K562 (cell line): ENCODE measurements around the gene OSBPL10.

Source experiments
- AFF4 ChIP-seq: sonication (generic); formaldehyde crosslinking; IDR thresholded peaks from 2 replicates; pipeline ENCODE4 v1.8.0; 2023; ENCODE audit warnings: mild to moderate bottlenecking, missing genetic modification reagents
- BRCA1 ChIP-seq, 2 experiments: fragments of 450-650 bp in 1 of 2; sonication (generic) in 1 of 2; formaldehyde crosslinking in 1 of 2; IDR thresholded peaks; 2 replicates each; pipeline versions ENCODE4 v1.5.0 to v1.6.1; 2017 to 2020; ENCODE audit warnings: mild to moderate bottlenecking in 1 of 2, missing genetic modification reagents in 1 of 2
- CTCF ChIP-seq, 3 experiments: IDR thresholded peaks in 2 of 3; conservative IDR thresholded peaks in 1 of 3; 2 replicates each; pipeline ENCODE4 v1.5.1; 2011 to 2012; ENCODE audit warnings: low read length in 3 of 3, mild to moderate bottlenecking in 3 of 3, control low read depth in 2 of 3, improper control_type of control experiment in 1 of 3, inconsistent platforms in 1 of 3, low read depth in 1 of 3, mixed read lengths in 1 of 3, moderate library complexity in 1 of 3; ENCODE audit not compliant: insufficient read depth in 2 of 3
- MAZ ChIP-seq, 2 experiments: fragments of 450-650 bp in 1 of 2; sonication (generic) in 1 of 2; formaldehyde crosslinking; IDR thresholded peaks in 1 of 2; conservative IDR thresholded peaks in 1 of 2; 2 replicates each; pipeline versions ENCODE4 v1.4.0 to v1.5.0; 2020; ENCODE audit warnings: mild to moderate bottlenecking in 1 of 2, missing genetic modification reagents in 1 of 2
- PTRF ChIP-seq: fragments of 450-650 bp; IDR thresholded peaks from 2 replicates; pipeline ENCODE4 v1.6.1; 2016; ENCODE audit warnings: mild to moderate bottlenecking, missing genetic modification characterization, missing compliant biosample characterization
- SOX6 ChIP-seq: fragments of 450-650 bp; IDR thresholded peaks from 2 replicates; pipeline ENCODE4 v1.6.1; 2014; ENCODE audit warnings: mild to moderate bottlenecking
- ZFP30 ChIP-seq: fragments of 250-450 bp; sonication (Bioruptor Pico); IDR thresholded peaks from 2 replicates; pipeline ENCODE4 v1.8.0; 2022; ENCODE audit warnings: moderate library complexity, mild to moderate bottlenecking, inconsistent platforms, borderline replicate concordance

GRCh38 chr3:31724116-31724515, 256.9 kb downstream of the OSBPL10 start:
- no peak for TF ChIP-seq BRCA1 (IDR thresholded peaks at IDR 0.05)
- TF ChIP-seq BRCA1 (CRISPR knock-in tag; IDR thresholded peaks at IDR 0.05), result no peak
- TF ChIP-seq CTCF (IDR thresholded peaks at IDR 0.05 in 2 of 3, conservative IDR thresholded peaks at IDR 0.05 in 1 of 3; ENCODE audit: insufficient read depth in 2 of 3, low read depth in 1 of 3, low read length in 3 of 3), result no peak
- TF ChIP-seq AFF4 (CRISPR knock-in tag), result no peak
- TF ChIP-seq ZFP30 (CRISPR knock-in tag), result no peak
- TF ChIP-seq SOX6, result no peak
- no peak for TF ChIP-seq MAZ (CRISPR knock-in tag; conservative IDR thresholded peaks at IDR 0.05 in 1 of 2, IDR thresholded peaks at IDR 0.05 in 1 of 2)
- no peak for TF ChIP-seq PTRF
